Esophagus squamous epithelium (tissue), 5 donors: ENCODE measurements around the gene PEF1. TPM values are rescaled to one million over a fixed set of nuclear protein-coding genes. Genes with fewer than 3 reads are reported as not detected.

Source experiments
- DNase-seq: peaks from one replicate; lab custom pipeline; 2025; lab: John Stamatoyannopoulos, UW
- H3K27ac ChIP-seq, 4 donors: fragments of 200-600 bp; sonication (generic); one replicate each; pipeline ENCODE4 v1.5.1; 2016 to 2019; ENCODE audit warnings: mild to moderate bottlenecking in 1 of 4
- H3K27me3 ChIP-seq, 4 donors: fragments of 200-600 bp; sonication (generic); 1 replicate in 3 of 4; 2 replicates in 1 of 4; pipeline versions ENCODE4 v1.5.1 to v1.6.0; 2017 to 2021; ENCODE audit warnings: antibody characterized with exemption in 1 of 4
- H3K36me3 ChIP-seq, 3 donors: fragments of 200-600 bp; sonication (generic); one replicate each; pipeline ENCODE4 v1.5.1; 2016 to 2019
- H3K4me1 ChIP-seq, 3 donors: fragments of 200-600 bp; sonication (generic); one replicate each; pipeline ENCODE4 v1.5.1; 2017 to 2019
- H3K4me3 ChIP-seq, 4 donors: fragments of 200-600 bp; sonication (generic); 1 replicate in 3 of 4; 2 replicates in 1 of 4; pipeline ENCODE4 v1.5.1; 2016 to 2019; ENCODE audit warnings: mild to moderate bottlenecking in 2 of 4, moderate library complexity in 1 of 4
- H3K9me3 ChIP-seq, 3 donors: fragments of 200-600 bp; sonication (generic); one replicate each; pipeline ENCODE4 v1.5.1; 2016 to 2019
- CTCF ChIP-seq, 6 experiments: fragments of 450-650 bp in 4 of 6; fragments of 200-600 bp in 2 of 6; sonication (generic) in 2 of 6; IDR thresholded peaks; one replicate each; pipeline ENCODE4 v1.5.1; 2016 to 2019; ENCODE audit warnings: antibody characterized with exemption in 6 of 6, mild to moderate bottlenecking in 4 of 6, moderate library complexity in 4 of 6
- POLR2A ChIP-seq, 4 donors: fragments of 450-650 bp; IDR thresholded peaks; one replicate each; pipeline ENCODE4 v1.6.1; 2017; ENCODE audit warnings: antibody characterized with exemption in 4 of 4, mild to moderate bottlenecking in 4 of 4, moderate library complexity in 3 of 4
- WGBS, 2 donors: methylation state at CpG; one replicate each; pipeline ENCODE4 v1.1.5; 2018; 5-methylcytosine and 5-hydroxymethylcytosine counted together
- intact Hi-C: fragments of 100-400 bp; cut with DNase I; formaldehyde crosslinking; loops from one replicate; pipeline ENCODE4 v1.15.0; 2022
- total RNA-seq, 4 donors: library from RNA; depleted of rRNA; stranded (reverse); fragments of >200 nt; gene quantifications; one replicate each; pipeline ENCODE4 v1.1.0, GENCODE V29; 2016
- donor health status: DM: yes; HTN: yes; CAD: no.

The PEF1 gene
- total RNA-seq, 4 donors from 2014 or later, result 59.1 to 69.8 (median 63.6) TPM

DNA sequence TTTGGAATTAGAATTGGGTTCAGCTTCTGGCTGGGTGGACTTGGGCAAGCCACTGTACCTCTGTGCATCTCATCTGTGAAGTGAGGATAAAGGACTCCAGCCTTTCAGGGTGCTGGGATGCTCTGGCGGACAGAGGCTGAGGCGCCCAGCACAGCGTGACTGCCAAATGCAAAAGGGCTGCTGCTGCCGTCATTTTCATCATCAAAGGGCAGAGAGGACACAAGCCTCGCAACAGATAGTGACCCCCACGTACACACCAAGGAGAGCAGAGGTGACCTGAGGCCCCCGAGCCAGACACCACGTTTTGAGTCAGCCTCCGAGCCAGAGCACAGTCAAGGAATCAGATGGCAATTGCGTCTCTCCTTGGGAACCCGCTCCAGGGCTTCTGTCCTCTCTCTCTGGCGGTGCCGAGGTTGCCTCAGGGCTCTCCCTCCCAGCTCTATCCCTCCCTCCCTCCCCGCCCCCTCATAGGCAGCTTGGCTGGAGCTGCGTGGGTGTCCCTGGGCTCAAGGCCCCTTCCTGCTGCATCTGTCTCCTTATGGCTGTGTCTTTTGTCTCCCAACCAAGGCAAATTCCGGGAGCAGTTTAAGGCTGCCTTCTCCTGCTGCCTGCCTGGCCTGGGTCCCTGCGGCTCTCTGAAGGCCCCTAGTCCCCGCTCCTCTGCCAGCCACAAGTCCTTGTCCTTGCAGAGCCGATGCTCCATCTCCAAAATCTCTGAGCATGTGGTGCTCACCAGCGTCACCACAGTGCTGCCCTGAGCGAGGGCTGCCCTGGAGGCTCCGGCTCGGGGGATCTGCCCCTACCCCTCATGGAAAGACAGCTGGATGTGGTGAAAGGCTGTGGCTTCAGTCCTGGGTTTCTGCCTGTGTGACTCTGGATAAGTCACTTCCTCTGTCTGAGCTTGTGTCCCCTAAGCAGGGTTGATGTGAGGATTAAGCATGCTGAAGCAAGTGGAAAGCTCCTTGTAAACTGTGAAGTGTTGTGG is 18.2 kb downstream of the PEF1 start:
- no peak for DNase-seq
- H3K4me1 ChIP-seq, result peaks cover 6 to 29% (median 17%) of the 10 kb centered on the region in 3 donors
- no peak overlapping the region for H3K4me3 ChIP-seq
- no peaks in the 10 kb centered on the region for H3K27me3 ChIP-seq
- peaks cover 5 to 53% (median 26%) of the 10 kb centered on the region in 3 donors for H3K36me3 ChIP-seq
- intact Hi-C loops, result no loop called here
- peak overlapping the region; percentile 58 to 71 (median 63) for H3K27ac ChIP-seq
- no peaks in the 10 kb centered on the region for H3K9me3 ChIP-seq
- WGBS, 2 donors, result 61 to 76% methylated on average over 15 to 23 of the region's 23 CpGs
- TF ChIP-seq CTCF (IDR thresholded peaks at IDR 0.05) (no peak), POLR2A (IDR thresholded peaks at IDR 0.05) (no peak)

DNA sequence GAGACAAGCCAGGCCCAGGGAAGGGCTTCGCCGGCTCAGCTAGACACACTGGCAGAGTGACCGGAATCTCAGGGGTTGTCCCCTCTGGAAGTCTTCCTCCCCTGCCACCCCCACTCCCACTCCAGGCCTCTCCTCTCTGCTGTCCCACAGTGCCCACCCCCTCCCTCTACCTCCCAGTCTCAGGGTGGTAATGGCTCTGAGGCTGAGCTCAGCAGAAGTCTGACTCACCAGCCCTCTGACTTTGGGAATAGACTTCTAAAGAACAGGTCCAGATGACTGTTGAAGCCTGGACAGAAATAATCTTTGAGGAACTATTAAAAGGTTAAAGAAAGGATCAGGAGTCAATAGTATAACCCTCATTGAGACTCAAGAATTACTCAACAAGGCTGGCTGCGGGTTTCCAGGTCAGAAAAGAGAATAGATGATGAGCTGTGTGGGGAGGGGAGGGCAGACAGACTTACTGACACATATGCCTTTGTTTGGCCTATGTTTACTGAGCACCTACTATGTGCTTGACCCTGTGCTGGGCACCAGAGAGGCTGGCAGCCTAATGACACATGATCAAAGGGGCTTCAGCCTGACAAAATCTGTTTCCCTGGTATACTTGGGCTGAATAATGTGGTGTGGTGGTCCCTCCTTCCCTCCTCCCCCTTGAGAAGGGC is 19.0 kb downstream of the PEF1 start:
- no peaks in the 10 kb centered on the region for H3K27me3 ChIP-seq
- intact Hi-C loops, result no loop called here
- no peaks in the 10 kb centered on the region for H3K9me3 ChIP-seq
- DNase-seq, result no peak
- peak overlapping the region in 2 of 4 donors; percentile 19 to 67 for H3K27ac ChIP-seq
- TF ChIP-seq CTCF (IDR thresholded peaks at IDR 0.05) (no peak), POLR2A (IDR thresholded peaks at IDR 0.05) (no peak)
- peaks cover 6 to 29% (median 17%) of the 10 kb centered on the region in 3 donors for H3K4me1 ChIP-seq
- H3K36me3 ChIP-seq, result peaks cover 5 to 45% (median 19%) of the 10 kb centered on the region in 3 donors
- H3K4me3 ChIP-seq, result no peak overlapping the region
- WGBS, 2 donors, result 73 to 80% methylated on average over 2 to 4 of the region's 4 CpGs

DNA sequence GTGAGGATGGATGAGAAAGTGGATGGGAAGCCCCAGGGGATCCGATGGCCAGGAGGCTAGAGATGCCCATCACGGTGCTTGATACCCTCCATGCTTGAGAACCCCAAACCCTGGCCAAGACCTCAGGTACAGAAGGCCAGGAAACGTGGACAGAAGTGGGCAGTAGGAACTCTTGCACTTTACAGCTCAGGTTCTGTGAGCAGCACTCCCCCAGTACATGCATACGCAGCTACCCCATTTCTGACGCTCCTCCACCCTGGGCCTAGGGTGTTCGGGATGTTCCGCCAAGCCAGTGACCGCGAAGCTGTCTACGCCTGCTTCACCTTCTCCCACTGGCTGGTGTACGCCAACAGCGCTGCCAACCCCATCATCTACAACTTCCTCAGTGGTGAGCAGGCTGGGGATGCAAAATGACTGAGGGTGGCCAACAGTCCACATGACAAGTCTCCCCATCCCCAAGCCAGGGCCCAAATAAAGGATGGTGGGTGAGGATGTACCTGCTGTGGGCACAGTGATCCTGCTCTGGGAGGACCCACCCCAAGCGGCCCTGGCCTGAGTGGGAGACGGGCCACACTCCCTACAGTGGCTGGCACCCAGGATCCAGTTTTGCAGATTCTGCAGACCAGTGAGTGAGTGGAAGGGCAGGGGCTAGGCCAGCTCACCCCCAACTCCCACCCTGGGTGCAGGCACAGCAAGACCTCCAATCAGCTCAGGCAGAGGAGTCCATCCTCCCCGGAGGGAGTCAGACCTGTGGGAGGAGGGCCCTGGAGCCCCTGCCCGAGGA is 19.8 kb downstream of the PEF1 start:
- intact Hi-C loops, result no loop called here
- Histone ChIP-seq H3K4me3 (no peak overlapping the region), H3K9me3 (no peaks in the 10 kb centered on the region), H3K27ac (no peak overlapping the region), H3K4me1 (peaks cover 6 to 29% (median 17%) of the 10 kb centered on the region in 3 donors), H3K36me3 (peaks cover 5 to 37% (median 12%) of the 10 kb centered on the region in 3 donors), H3K27me3 (no peaks in the 10 kb centered on the region)
- no peak for DNase-seq
- TF ChIP-seq CTCF (IDR thresholded peaks at IDR 0.05) (no peak), POLR2A (IDR thresholded peaks at IDR 0.05) (no peak)
- 90% methylated on average over 5 to 10 of the region's 16 CpGs for WGBS, 2 donors

DNA sequence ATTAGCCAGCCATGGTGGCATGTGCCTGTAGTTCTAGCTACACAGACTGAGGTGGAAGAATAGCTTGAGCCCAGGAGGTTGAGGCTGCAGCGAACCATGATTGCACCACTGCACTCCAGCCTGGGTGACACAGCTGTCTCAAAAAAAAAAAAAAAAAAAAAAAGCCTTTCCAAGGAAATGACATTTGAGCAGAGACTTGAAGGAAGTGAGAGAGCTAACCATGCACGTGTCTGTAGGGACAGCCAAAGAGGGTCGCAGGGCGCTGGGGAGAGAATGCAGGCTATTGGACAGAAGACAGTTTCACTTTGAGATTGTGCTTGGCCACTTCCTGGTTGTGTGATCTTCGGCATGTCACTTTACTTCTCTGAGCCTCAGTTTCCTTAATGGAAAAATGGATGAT is 20.4 kb downstream of the PEF1 start:
- TF ChIP-seq CTCF (IDR thresholded peaks at IDR 0.05) (no peak), POLR2A (IDR thresholded peaks at IDR 0.05) (no peak)
- H3K4me3 ChIP-seq, result no peak overlapping the region
- WGBS, 2 donors, result 74 to 87% methylated on average over 4 to 5 of the region's 5 CpGs

More for the DNA sequence above, 20.4 kb downstream of the PEF1 start:
- H3K27ac ChIP-seq, result no peak overlapping the region
- peaks cover 5 to 31% (median 6%) of the 10 kb centered on the region in 3 donors for H3K36me3 ChIP-seq
- peaks cover 6 to 29% (median 17%) of the 10 kb centered on the region in 3 donors for H3K4me1 ChIP-seq
- H3K27me3 ChIP-seq, result peaks cover 0 to 1% (median 0%) of the 10 kb centered on the region in 4 donors
- intact Hi-C loops, result no loop called here
- no peak for DNase-seq
- H3K9me3 ChIP-seq, result no peaks in the 10 kb centered on the region
